HG03025 (cell line): ENCODE results near the gene MAN1A1.
A peak's percentile ranks its signal among the peaks of the same experiment; 100 is the strongest.
"Not testable (repeated sequence)": the region's sequence is repeated elsewhere in the genome, so short reads cannot be mapped to it uniquely, and the experiment has no call there.

ENCODE experiments used
- ATAC-seq: cut with Tn5 transposase; IDR thresholded peaks from one replicate; pipeline ENCODE4 v1.9.1; 2021; ENCODE audit warnings: mild to moderate bottlenecking, moderate library complexity; ENCODE audit not compliant: unreplicated experiment, low FRiP score

MAN1A1 gene

GRCh38 chr6:119349361-119350201, at the start of gene MAN1A1:
Gene MAN1A1 (minus strand): TSS chr6:119349761. CDS start chr6:119349065, 696 bp downstream.
- ATAC-seq, result peak; percentile 77

- no peak for ATAC-seq
Observed at GRCh38 chr6:119395192-119395591, 45.6 kb upstream of the MAN1A1 start.

GRCh38 chr6:119390247-119390793, 40.8 kb upstream of the MAN1A1 start:
- no peak for ATAC-seq

GRCh38 chr6:119385994-119386393, 36.4 kb upstream of the MAN1A1 start:
- ATAC-seq, result no peak

GRCh38 chr6:119384444-119384843, 34.9 kb upstream of the MAN1A1 start:
- ATAC-seq, result no peak

GRCh38 chr6:119379809-119380208, 30.2 kb upstream of the MAN1A1 start:
- no peak for ATAC-seq

GRCh38 chr6:119377043-119377442, 27.5 kb upstream of the MAN1A1 start:
- not testable (repeated sequence) for ATAC-seq

- ATAC-seq, result no peak
Observed at GRCh38 chr6:119370080-119370479, 20.5 kb upstream of the MAN1A1 start.

- no peak for ATAC-seq
Observed at GRCh38 chr6:119368921-119369320, 19.4 kb upstream of the MAN1A1 start.

- no peak for ATAC-seq
Observed at GRCh38 chr6:119361209-119361608, 11.6 kb upstream of the MAN1A1 start.

- no peak for ATAC-seq
Observed at GRCh38 chr6:119360262-119360915, 10.8 kb upstream of the MAN1A1 start.

- no peak for ATAC-seq
Observed at GRCh38 chr6:119355890-119356289, 6.3 kb upstream of the MAN1A1 start.

GRCh38 chr6:119355157-119355556, 5.6 kb upstream of the MAN1A1 start:
- no peak for ATAC-seq

- ATAC-seq, result no peak
Observed at GRCh38 chr6:119353696-119354095, 4.1 kb upstream of the MAN1A1 start.

- no peak for ATAC-seq
Observed at GRCh38 chr6:119352001-119352400, 2.4 kb upstream of the MAN1A1 start.

- ATAC-seq, result no peak
Observed at GRCh38 chr6:119350952-119351372, 1.4 kb upstream of the MAN1A1 start.

- peak; percentile 18 for ATAC-seq
Observed at GRCh38 chr6:119350202-119350951, 816 bp upstream of the MAN1A1 start.

GRCh38 chr6:119348748-119349360, 707 bp downstream of the MAN1A1 start:
- ATAC-seq, result peak; percentile 8

GRCh38 chr6:119348096-119348747, 1.3 kb downstream of the MAN1A1 start:
- peak; percentile 22 for ATAC-seq
